ENCODE measurements around the gene UGT1A8. TPM values are rescaled to one million over a fixed set of nuclear protein-coding genes. Genes with fewer than 3 reads are reported as not detected.
A peak's percentile ranks its signal among the peaks of the same experiment; 100 is the strongest.

The UGT1A8 gene
- total RNA-seq, 1 experiment from 2014 or later, result not detected

- no peak for DNase-seq (ENCODE audit: low read depth)
Measured at GRCh38 chr2:233761040-233761769, 143.8 kb downstream of the UGT1A8 start.

GRCh38 chr2:233764264-233764663 lies 146.8 kb downstream of the UGT1A8 start:
- peak; percentile 46 for DNase-seq (ENCODE audit: low read depth)

GRCh38 chr2:233764761-233765160 lies 147.3 kb downstream of the UGT1A8 start:
- DNase-seq (ENCODE audit: low read depth), result no peak

- DNase-seq (ENCODE audit: low read depth), result no peak
Measured at GRCh38 chr2:233766416-233766815, 149.0 kb downstream of the UGT1A8 start.

- no peak for DNase-seq (ENCODE audit: low read depth)
Measured at GRCh38 chr2:233768076-233768475, 150.6 kb downstream of the UGT1A8 start.

- no peak for DNase-seq (ENCODE audit: low read depth)
Measured at GRCh38 chr2:233769260-233769659, 151.8 kb downstream of the UGT1A8 start.

GRCh38 chr2:233772153-233772552 lies 154.7 kb downstream of the UGT1A8 start:
- no peak for DNase-seq (ENCODE audit: low read depth)

- no peak for DNase-seq (ENCODE audit: low read depth)
Measured at GRCh38 chr2:233772583-233772982, 155.2 kb downstream of the UGT1A8 start.

GRCh38 chr2:233773854-233774253 lies 156.4 kb downstream of the UGT1A8 start:
- no peak for DNase-seq (ENCODE audit: low read depth)

GRCh38 chr2:233775414-233775813 lies 158.0 kb downstream of the UGT1A8 start:
- DNase-seq (ENCODE audit: low read depth), result peak; percentile 4

- DNase-seq (ENCODE audit: low read depth), result no peak
Measured at GRCh38 chr2:233778030-233778429, 160.6 kb downstream of the UGT1A8 start, which contains the start of gene MROH2A. Gene MROH2A (plus strand): TSS chr2:233778330. CDS start chr2:233779359, 1,029 bp downstream.

GRCh38 chr2:233779722-233780121 lies 162.3 kb downstream of the UGT1A8 start:
- no peak for DNase-seq (ENCODE audit: low read depth)

- DNase-seq (ENCODE audit: low read depth), result no peak
Measured at GRCh38 chr2:233780771-233781170, 163.3 kb downstream of the UGT1A8 start.

- no peak for DNase-seq (ENCODE audit: low read depth)
Measured at GRCh38 chr2:233789554-233789953, 172.1 kb downstream of the UGT1A8 start.

GRCh38 chr2:233791151-233791882 lies 173.9 kb downstream of the UGT1A8 start:
- DNase-seq (ENCODE audit: low read depth), result no peak

GRCh38 chr2:233791883-233792329 lies 174.5 kb downstream of the UGT1A8 start:
- no peak for DNase-seq (ENCODE audit: low read depth)

GRCh38 chr2:233792720-233793119 lies 175.3 kb downstream of the UGT1A8 start:
- no peak for DNase-seq (ENCODE audit: low read depth)

- no peak for DNase-seq (ENCODE audit: low read depth)
Measured at GRCh38 chr2:233793465-233794127, 176.2 kb downstream of the UGT1A8 start.

- no peak for DNase-seq (ENCODE audit: low read depth)
Measured at GRCh38 chr2:233794128-233794658, 176.8 kb downstream of the UGT1A8 start.

- DNase-seq (ENCODE audit: low read depth), result no peak
Measured at GRCh38 chr2:233795735-233796171, 178.3 kb downstream of the UGT1A8 start.

- no peak for DNase-seq (ENCODE audit: low read depth)
Measured at GRCh38 chr2:233796254-233796653, 178.8 kb downstream of the UGT1A8 start.
